Daoy (cell line): ENCODE measurements around the gene LHPP. TPM values are rescaled to one million over a fixed set of nuclear protein-coding genes. Genes with fewer than 3 reads are reported as not detected.
"Not testable (repeated sequence)": the region's sequence is repeated elsewhere in the genome, so short reads cannot be mapped to it uniquely, and the experiment has no call there.

ENCODE experiments used
- DNase-seq: peaks from one replicate; pipeline ENCODE4 v3.0.0-alpha.2; 2015; ENCODE audit warnings: low read depth
- total RNA-seq: library from RNA; depleted of rRNA; stranded (reverse); fragments of >200 nt; shearing (Covaris generic); gene quantifications from 2 replicates; pipeline ENCODE4 v1.2.3, GENCODE V29; 2014

The LHPP gene
- total RNA-seq, 1 experiment from 2014 or later = 2.6 TPM

- no peak for DNase-seq
Observed at GRCh38 chr10:124569623-124570470, 108.2 kb downstream of the LHPP start.

- no peak for DNase-seq
Observed at GRCh38 chr10:124570646-124571045, 109.0 kb downstream of the LHPP start.

GRCh38 chr10:124572751-124573150 is 111.1 kb downstream of the LHPP start:
- DNase-seq = no peak

- DNase-seq = no peak
Observed at GRCh38 chr10:124573726-124574455, 112.3 kb downstream of the LHPP start.

- DNase-seq = no peak
Observed at GRCh38 chr10:124574456-124575070, 112.9 kb downstream of the LHPP start.

GRCh38 chr10:124575107-124576035 is 113.7 kb downstream of the LHPP start:
- no peak for DNase-seq

- no peak for DNase-seq
Observed at GRCh38 chr10:124576526-124577420, 115.2 kb downstream of the LHPP start.

- no peak for DNase-seq
Observed at GRCh38 chr10:124577651-124578050, 116.0 kb downstream of the LHPP start.

- DNase-seq = no peak
Observed at GRCh38 chr10:124578231-124579010, 116.8 kb downstream of the LHPP start.

GRCh38 chr10:124579011-124579399 is 117.4 kb downstream of the LHPP start:
- peak; percentile 17 for DNase-seq

- DNase-seq = no peak
Observed at GRCh38 chr10:124586142-124586541, 124.5 kb downstream of the LHPP start.

- DNase-seq = no peak
Observed at GRCh38 chr10:124587811-124588211, 126.2 kb downstream of the LHPP start.

- not testable (repeated sequence) for DNase-seq
Observed at GRCh38 chr10:124588341-124588735, 126.7 kb downstream of the LHPP start.

- DNase-seq = no peak
Observed at GRCh38 chr10:124588736-124589490, 127.3 kb downstream of the LHPP start.

- DNase-seq = no peak
Observed at GRCh38 chr10:124589491-124590041, 127.9 kb downstream of the LHPP start.

GRCh38 chr10:124590216-124591122 is 128.8 kb downstream of the LHPP start:
- DNase-seq = no peak

GRCh38 chr10:124591123-124591495 is 129.5 kb downstream of the LHPP start:
- DNase-seq = no peak

- no peak for DNase-seq
Observed at GRCh38 chr10:124592101-124592500, 130.5 kb downstream of the LHPP start.
